OCI-LY1 (cell line): ENCODE data around the gene ACOD1.

ENCODE experiments used
- H2AFZ ChIP-seq: fragments of 200-600 bp; sonication (generic), shearing (Covaris generic); 2 replicates; pipeline ENCODE4 v1.6.0; 2014; ENCODE audit warnings: antibody characterized with exemption, mild to moderate bottlenecking, low read length
- H3F3A ChIP-seq: fragments of 200-600 bp; sonication (generic), shearing (Covaris generic); 2 replicates; pipeline ENCODE4 v1.6.0; 2014; ENCODE audit warnings: mild to moderate bottlenecking, antibody characterized with exemption, low read length, moderate library complexity; ENCODE audit not compliant: insufficient read depth
- H3K27ac ChIP-seq: fragments of 200-600 bp; sonication (generic); 2 replicates; pipeline ENCODE4 v1.5.1; 2014; ENCODE audit warnings: low read length, mixed run types, mild to moderate bottlenecking, low read depth; ENCODE audit not compliant: poor library complexity, severe bottlenecking
- H3K27me3 ChIP-seq: fragments of 200-600 bp; sonication (generic); 2 replicates; pipeline ENCODE4 v1.6.0; 2014; ENCODE audit warnings: antibody characterized with exemption, mild to moderate bottlenecking, low read length, moderate library complexity; ENCODE audit not compliant: insufficient read depth
- H3K36me3 ChIP-seq: fragments of 200-600 bp; sonication (generic); 2 replicates; pipeline ENCODE4 v1.6.1; 2014; ENCODE audit warnings: mild to moderate bottlenecking, antibody characterized with exemption, low read length, moderate library complexity, mixed read lengths; ENCODE audit not compliant: insufficient read depth
- H3K4me1 ChIP-seq: fragments of 200-600 bp; sonication (generic); 2 replicates; pipeline ENCODE4 v1.5.1; 2014; ENCODE audit warnings: mild to moderate bottlenecking, low read length, moderate library complexity; ENCODE audit not compliant: insufficient read depth, severe bottlenecking
- H3K4me2 ChIP-seq: fragments of 200-600 bp; sonication (generic), shearing (Covaris generic); 2 replicates; pipeline ENCODE4 v1.6.1; 2014; ENCODE audit warnings: low read length
- H3K4me3 ChIP-seq: fragments of 200-600 bp; sonication (generic); 2 replicates; pipeline ENCODE4 v1.5.1; 2014; ENCODE audit warnings: low read length, low read depth, mild to moderate bottlenecking, mixed read lengths; ENCODE audit not compliant: poor library complexity, severe bottlenecking
- H3K79me2 ChIP-seq: fragments of 200-600 bp; shearing (Covaris generic); 2 replicates; pipeline ENCODE4 v1.6.1; 2016; ENCODE audit warnings: mixed run types, low read length, mixed read lengths; ENCODE audit not compliant: insufficient read depth
- H3K9ac ChIP-seq: fragments of 200-600 bp; sonication (generic), shearing (Covaris generic); 2 replicates; pipeline ENCODE4 v1.6.1; 2014; ENCODE audit warnings: mild to moderate bottlenecking, low read length, mixed read lengths
- H3K9me2 ChIP-seq: fragments of 200-600 bp; sonication (generic), shearing (Covaris generic); 2 replicates; pipeline ENCODE4 v1.6.1; 2014; ENCODE audit warnings: low read depth, mild to moderate bottlenecking, low read length, mixed read lengths
- H3K9me3 ChIP-seq: fragments of 200-600 bp; shearing (Covaris generic); 2 replicates; pipeline ENCODE4 v1.6.1; 2014; ENCODE audit warnings: low read length, mixed read lengths
- H4K20me1 ChIP-seq: fragments of 200-600 bp; sonication (generic), shearing (Covaris generic); 2 replicates; pipeline ENCODE4 v1.6.0; 2016; ENCODE audit warnings: mild to moderate bottlenecking, low read length; ENCODE audit not compliant: insufficient read depth
- CTCF ChIP-seq: fragments of 200-600 bp; sonication (generic), shearing (Covaris generic); IDR thresholded peaks from 2 replicates; pipeline ENCODE4 v1.5.1; 2017; ENCODE audit warnings: mild to moderate bottlenecking, antibody characterized with exemption, low read length, moderate library complexity, mixed read lengths
- EZH2 ChIP-seq: fragments of 200-600 bp; sonication (generic), shearing (Covaris generic); IDR thresholded peaks from 2 replicates; pipeline ENCODE4 v1.8.0; 2017; ENCODE audit warnings: borderline replicate concordance, mixed run types, mild to moderate bottlenecking, antibody characterized with exemption, low read length, moderate library complexity, mixed read lengths

The ACOD1 gene

GRCh38 chr13:76954538-76954937, 6.2 kb downstream of the ACOD1 start:
- Histone ChIP-seq H3K4me1 (no peaks in the 10 kb centered on the region), H3K9me2 (no peaks in the 10 kb centered on the region), H3K27me3 (no peaks in the 10 kb centered on the region), H3F3A (no peaks in the 10 kb centered on the region), H4K20me1 (no peaks in the 10 kb centered on the region), H3K9me3 (peaks cover 12% of the 10 kb centered on the region; the same call in 1 of the 2 replicates), H3K36me3 (no peaks in the 10 kb centered on the region), H2AFZ (no peak overlapping the region), H3K4me2 (no peak overlapping the region), H3K9ac (no peak overlapping the region), H3K4me3 (no peak overlapping the region), H3K27ac (no peak overlapping the region), H3K79me2 (no peaks in the 10 kb centered on the region)
- TF ChIP-seq CTCF = no peak
- no peak for TF ChIP-seq EZH2

- Histone ChIP-seq H4K20me1 (no peaks in the 10 kb centered on the region), H3F3A (no peaks in the 10 kb centered on the region), H3K9me2 (no peaks in the 10 kb centered on the region), H3K4me2 (no peak overlapping the region), H3K27me3 (no peaks in the 10 kb centered on the region), H3K9ac (no peak overlapping the region), H3K4me1 (no peaks in the 10 kb centered on the region), H3K36me3 (no peaks in the 10 kb centered on the region), H3K79me2 (no peaks in the 10 kb centered on the region), H3K9me3 (peaks cover 17% of the 10 kb centered on the region; the same call in 1 of the 2 replicates), H3K4me3 (no peak overlapping the region), H2AFZ (no peak overlapping the region), H3K27ac (no peak overlapping the region)
- TF ChIP-seq EZH2 (no peak), CTCF (no peak)
Measured at GRCh38 chr13:76955193-76955592, 6.9 kb downstream of the ACOD1 start.

GRCh38 chr13:76955661-76956060, 7.3 kb downstream of the ACOD1 start:
- no peak for TF ChIP-seq EZH2
- no peak for TF ChIP-seq CTCF
- Histone ChIP-seq H3K9me2 (no peaks in the 10 kb centered on the region), H3K4me2 (no peak overlapping the region)

More at GRCh38 chr13:76955661-76956060, 7.3 kb downstream of the ACOD1 start:
- Histone ChIP-seq H3K4me1 (no peaks in the 10 kb centered on the region), H3K27me3 (no peaks in the 10 kb centered on the region), H3K79me2 (no peaks in the 10 kb centered on the region), H3F3A (no peaks in the 10 kb centered on the region), H4K20me1 (no peaks in the 10 kb centered on the region), H3K36me3 (no peaks in the 10 kb centered on the region), H3K9ac (no peak overlapping the region), H3K9me3 (peaks cover 18% of the 10 kb centered on the region; the same call in 1 of the 2 replicates), H3K4me3 (no peak overlapping the region), H3K27ac (no peak overlapping the region), H2AFZ (no peak overlapping the region)
